ENCODE measurements around the gene FRY.

DNA sequence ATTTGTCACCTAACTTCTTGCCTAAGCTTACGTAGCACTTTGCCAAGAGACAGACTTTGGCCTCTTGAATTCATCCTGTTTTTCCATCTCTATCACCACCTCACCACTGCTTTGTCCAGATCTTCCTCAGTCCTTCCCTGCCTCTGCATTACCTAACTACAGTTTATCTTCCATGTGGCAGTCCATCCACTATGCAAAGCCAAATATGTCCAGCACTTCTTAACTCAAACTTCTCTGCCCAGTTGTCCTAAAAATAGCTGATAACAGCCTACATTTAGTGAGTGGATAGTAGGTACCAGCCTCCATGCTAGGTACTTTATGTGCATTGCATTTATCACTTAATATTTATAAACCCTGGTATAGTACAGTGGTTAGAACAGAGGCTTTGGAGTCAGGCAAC lies 172.2 kb downstream of the FRY start:
- no peak for TF ChIP-seq POLR2AphosphoS5 (IDR thresholded peaks at IDR 0.05; ENCODE audit: low read depth, low read length)
- TF ChIP-seq, protein P1, sequence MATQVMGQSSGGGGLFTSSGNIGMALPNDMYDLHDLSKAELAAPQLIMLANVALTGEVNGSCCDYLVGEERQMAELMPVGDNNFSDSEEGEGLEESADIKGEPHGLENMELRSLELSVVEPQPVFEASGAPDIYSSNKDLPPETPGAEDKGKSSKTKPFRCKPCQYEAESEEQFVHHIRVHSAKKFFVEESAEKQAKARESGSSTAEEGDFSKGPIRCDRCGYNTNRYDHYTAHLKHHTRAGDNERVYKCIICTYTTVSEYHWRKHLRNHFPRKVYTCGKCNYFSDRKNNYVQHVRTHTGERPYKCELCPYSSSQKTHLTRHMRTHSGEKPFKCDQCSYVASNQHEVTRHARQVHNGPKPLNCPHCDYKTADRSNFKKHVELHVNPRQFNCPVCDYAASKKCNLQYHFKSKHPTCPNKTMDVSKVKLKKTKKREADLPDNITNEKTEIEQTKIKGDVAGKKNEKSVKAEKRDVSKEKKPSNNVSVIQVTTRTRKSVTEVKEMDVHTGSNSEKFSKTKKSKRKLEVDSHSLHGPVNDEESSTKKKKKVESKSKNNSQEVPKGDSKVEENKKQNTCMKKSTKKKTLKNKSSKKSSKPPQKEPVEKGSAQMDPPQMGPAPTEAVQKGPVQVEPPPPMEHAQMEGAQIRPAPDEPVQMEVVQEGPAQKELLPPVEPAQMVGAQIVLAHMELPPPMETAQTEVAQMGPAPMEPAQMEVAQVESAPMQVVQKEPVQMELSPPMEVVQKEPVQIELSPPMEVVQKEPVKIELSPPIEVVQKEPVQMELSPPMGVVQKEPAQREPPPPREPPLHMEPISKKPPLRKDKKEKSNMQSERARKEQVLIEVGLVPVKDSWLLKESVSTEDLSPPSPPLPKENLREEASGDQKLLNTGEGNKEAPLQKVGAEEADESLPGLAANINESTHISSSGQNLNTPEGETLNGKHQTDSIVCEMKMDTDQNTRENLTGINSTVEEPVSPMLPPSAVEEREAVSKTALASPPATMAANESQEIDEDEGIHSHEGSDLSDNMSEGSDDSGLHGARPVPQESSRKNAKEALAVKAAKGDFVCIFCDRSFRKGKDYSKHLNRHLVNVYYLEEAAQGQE (IDR thresholded peaks at IDR 0.05; ENCODE audit: insufficient read depth in 1 of 2, low read depth in 2 of 2, low read length in 2 of 2), result no peak
